HG03354 (cell line): Measurements from ENCODE around the gene PPBP.
"Not testable (repeated sequence)": the region's sequence is repeated elsewhere in the genome, so short reads cannot be mapped to it uniquely, and the experiment has no call there.

Experiments
- ATAC-seq: cut with Tn5 transposase; IDR thresholded peaks from one replicate; pipeline ENCODE4 v1.9.1; 2021; ENCODE audit warnings: mild to moderate bottlenecking; ENCODE audit not compliant: unreplicated experiment, poor library complexity, severe bottlenecking

Gene PPBP

DNA sequence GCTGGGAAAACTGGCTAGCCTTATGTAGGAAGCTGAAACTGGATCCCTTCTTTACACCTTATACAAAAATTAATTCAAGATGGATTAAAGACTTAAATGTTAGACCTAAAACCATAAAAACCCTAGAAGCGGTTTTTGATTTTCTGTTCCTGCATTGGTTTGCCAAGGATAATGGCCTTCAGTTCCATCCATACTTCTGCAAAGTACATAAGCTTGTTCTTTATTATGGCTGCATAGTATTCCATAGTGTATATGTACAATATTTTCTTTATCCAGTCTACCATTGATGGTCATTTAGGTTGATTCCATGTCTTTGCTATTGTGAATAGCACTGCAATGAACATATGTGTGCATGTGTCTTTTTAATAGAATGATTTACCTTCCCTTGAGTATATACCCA, 28.9 kb downstream of the PPBP start:
- not testable (repeated sequence) for ATAC-seq

- ATAC-seq: no peak
Observed at GRCh38 chr4:73952352-73952751, 35.6 kb downstream of the PPBP start.

- not testable (repeated sequence) for ATAC-seq
Observed at GRCh38 chr4:73950376-73950920, 37.5 kb downstream of the PPBP start.

GRCh38 chr4:73948990-73949706, 38.8 kb downstream of the PPBP start:
- ATAC-seq: no peak

- ATAC-seq: no peak
Observed at GRCh38 chr4:73948291-73948690, 39.7 kb downstream of the PPBP start.

GRCh38 chr4:73947239-73947985, 40.6 kb downstream of the PPBP start:
- ATAC-seq: no peak

GRCh38 chr4:73945674-73946449, 42.1 kb downstream of the PPBP start:
- ATAC-seq: no peak

GRCh38 chr4:73945140-73945539, 42.9 kb downstream of the PPBP start:
- ATAC-seq: no peak

- no peak for ATAC-seq
Observed at GRCh38 chr4:73944061-73944875, 43.7 kb downstream of the PPBP start.

- no peak for ATAC-seq
Observed at GRCh38 chr4:73943555-73943954, 44.4 kb downstream of the PPBP start.

- no peak for ATAC-seq
Observed at GRCh38 chr4:73936969-73937368, 51.0 kb downstream of the PPBP start.
